GM19099 (cell line): Measurements from ENCODE around the gene RAB5B.

ENCODE experiments used
- POLR2A ChIP-seq: IDR thresholded peaks from 3 replicates; pipeline ENCODE4 v1.6.1; 2011; ENCODE audit warnings: low read depth; ENCODE audit not compliant: insufficient read length; ENCODE audit errors: extremely low read depth

The RAB5B gene

DNA sequence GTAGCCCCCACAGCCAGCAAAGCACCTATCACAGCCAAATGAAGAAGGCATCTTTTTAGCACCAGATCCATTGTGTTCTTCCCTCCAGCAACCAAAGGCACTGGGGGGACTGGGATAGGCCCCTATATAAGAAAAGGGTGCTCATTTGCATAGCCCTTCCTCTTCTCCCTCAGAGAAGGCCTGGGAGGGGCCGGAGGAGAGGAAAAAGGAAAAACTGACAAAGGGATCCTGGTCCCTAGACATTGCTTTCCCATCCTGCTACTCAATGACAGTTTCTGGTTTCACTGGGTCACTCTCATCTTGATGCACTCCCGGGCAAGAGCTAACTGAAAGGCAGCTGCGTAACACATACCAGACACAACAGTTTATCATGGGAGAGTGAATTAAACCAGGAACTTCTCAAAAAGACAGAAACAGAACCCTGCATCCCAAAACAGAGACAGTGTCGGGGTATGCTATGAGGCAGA is 7.9 kb upstream of the RAB5B start, which contains the start of gene PMEL:
Gene PMEL, minus strand, starts transcription at position 102 of the 467 bp plus-strand sequence. Its CDS starts 31 bp downstream, at position 71.
- no peak for TF ChIP-seq POLR2A

DNA sequence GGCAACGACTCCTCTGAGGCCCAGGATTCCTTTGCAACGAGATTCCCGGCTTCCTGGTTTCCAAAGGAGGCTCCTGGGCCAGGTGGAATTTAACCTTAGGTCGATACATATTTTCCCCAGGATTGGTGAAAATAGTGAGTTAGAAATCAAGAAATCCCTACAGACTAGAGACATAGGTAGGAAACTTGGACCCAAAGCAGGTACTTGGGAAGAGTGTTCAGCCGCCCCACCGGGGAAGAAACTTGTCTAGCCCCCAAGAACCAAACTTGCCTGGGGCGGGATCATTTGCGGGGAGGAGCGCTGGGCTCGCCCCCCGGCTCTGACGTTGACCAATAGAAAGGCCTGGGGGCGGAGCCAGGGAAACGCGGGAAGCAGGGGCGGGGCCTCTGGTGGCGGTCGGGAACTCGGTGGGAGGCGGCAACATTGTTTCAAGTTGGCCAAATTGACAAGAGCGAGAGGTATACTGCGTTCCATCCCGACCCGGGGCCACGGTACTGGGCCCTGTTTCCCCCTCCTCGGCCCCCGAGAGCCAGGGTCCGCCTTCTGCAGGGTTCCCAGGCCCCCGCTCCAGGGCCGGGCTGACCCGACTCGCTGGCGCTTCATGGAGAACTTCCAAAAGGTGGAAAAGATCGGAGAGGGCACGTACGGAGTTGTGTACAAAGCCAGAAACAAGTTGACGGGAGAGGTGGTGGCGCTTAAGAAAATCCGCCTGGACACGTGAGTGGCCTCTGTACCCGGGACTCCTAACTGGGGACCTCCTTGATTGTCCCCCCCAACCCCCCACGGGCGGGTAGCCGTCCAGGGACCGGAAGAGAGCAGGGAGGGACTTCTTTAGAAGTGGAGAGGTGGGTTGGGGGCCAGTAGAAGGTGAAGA is 7.2 kb upstream of the RAB5B start, which contains the start of gene CDK2:
Gene CDK2, plus strand, starts transcription at position 423 of the 874 bp plus-strand sequence. Its CDS starts 179 bp downstream, at position 602.
- peak; percentile 76 for TF ChIP-seq POLR2A

DNA sequence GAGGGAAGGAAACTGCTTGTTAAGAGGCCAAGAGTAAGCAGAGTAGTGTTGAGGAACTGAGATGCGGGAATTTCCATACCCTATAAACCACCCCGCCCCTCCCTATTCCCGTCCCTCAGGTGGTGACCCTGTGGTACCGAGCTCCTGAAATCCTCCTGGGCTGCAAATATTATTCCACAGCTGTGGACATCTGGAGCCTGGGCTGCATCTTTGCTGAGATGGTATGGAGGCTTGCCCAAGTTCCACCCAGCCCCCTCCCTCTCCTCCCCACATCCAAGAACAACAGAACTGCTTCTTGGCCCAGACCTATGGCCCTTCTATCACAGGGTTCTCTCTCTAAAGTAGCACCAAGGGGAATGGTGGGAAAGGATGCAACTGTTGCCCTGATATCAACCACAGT is 4.5 kb upstream of the RAB5B start:
- TF ChIP-seq POLR2A = no peak

DNA sequence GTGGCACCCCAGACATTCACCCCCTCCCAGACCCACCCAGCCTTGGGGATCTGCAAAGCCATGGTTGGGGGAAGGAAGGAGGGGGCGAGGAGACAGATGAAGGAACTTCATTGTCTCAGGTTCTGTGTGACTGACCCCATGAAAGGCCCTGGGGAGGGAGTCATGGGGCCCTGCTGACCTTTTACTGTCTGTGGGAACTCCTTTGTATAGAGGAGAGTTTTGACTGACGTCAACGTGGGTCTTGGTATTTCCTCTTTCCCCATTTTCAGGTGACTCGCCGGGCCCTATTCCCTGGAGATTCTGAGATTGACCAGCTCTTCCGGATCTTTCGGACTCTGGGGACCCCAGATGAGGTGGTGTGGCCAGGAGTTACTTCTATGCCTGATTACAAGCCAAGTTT is 3.1 kb upstream of the RAB5B start:
- TF ChIP-seq POLR2A = no peak

DNA sequence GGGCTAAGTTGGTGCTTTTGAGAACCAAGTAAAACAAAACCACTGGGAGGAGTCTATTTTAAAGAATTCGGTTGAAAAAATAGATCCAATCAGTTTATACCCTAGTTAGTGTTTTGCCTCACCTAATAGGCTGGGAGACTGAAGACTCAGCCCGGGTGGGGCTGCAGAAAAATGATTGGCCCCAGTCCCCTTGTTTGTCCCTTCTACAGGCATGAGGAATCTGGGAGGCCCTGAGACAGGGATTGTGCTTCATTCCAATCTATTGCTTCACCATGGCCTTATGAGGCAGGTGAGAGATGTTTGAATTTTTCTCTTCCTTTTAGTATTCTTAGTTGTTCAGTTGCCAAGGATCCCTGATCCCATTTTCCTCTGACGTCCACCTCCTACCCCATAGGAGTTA is 1.8 kb upstream of the RAB5B start:
- TF ChIP-seq POLR2A = no peak

DNA sequence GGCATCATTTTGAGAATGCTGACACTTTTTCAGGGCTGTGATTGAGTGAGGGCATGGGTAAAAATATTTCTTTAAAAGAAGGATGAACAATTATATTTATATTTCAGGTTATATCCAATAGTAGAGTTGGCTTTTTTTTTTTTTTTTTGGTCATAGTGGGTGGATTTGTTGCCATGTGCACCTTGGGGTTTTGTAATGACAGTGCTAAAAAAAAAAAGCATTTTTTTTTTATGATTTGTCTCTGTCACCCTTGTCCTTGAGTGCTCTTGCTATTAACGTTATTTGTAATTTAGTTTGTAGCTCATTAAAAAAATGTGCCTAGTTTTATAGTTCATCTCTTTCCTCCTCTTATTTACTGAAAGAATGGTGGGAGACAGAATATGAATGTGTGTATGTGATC is 1.4 kb upstream of the RAB5B start:
- TF ChIP-seq POLR2A = no peak

DNA sequence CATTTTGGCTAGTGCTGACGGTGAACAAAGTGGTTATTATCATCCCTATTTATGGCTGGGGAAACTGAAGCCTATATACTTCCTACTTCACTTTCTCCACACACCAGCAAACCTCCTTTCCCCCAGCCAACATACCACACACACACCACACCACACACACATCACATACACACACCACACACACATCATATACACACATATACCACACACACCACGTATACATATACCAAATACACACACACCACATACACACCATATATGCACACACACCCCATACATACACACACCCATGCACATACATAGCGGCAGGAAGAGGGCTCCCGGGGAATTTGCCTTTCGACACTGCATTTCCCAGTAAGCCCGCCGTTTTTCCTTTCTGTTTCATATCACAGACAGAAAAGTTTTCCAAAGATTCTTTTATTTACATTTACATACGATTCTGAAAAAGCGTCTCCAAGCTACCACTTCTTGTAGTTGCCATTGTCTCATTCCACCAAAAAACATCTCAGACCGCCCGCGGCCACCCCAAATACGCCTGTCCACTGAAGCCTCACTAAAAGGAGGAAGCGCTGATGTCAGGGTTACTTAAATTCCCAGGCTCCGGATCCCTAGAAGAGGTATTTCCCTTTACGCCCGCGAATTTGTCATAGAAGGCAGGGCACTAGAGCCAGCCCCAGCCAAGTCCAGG is 823 bp upstream of the RAB5B start:
- peak; percentile 38 for TF ChIP-seq POLR2A

DNA sequence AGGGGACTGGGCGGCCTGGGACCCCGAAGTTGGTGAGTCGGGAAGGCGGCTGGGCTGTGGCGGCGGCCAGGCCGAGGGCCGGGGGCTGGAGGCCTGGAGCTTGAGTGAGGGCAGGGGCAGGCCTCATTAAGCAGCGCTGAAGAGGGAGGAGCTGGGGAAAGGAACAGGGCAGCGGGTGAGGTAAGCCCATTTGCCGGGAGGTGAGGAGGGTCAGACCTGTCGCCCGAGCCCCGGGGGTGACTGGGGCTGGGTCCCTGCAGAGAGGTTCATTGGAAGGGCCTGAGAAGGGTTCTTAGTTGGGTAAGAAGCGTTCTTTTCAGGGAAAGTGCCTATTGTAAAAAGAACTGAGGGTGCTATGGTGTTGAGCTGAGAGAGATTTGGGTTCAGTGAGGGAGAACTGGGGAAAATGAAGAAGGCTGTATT is 441 bp downstream of the RAB5B start:
- no peak for TF ChIP-seq POLR2A

DNA sequence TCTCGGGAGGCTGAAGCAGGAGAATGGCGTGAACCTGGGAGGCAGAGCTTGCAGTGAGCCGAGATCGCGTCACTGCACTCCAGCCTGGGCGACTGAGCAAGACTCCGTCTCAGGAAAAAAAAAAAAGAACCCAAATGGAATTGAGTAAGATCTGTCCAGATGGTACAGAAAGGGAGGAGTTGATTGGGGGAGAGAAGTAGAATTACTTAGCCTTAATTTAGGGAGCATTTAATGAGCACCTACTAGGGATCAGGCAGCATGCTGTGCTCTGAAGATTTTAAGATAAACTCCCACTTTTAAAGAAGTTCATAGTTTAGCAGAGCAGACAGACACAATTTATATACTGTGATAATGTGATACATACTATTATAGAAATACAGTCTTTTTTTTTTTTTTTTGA is 4.5 kb downstream of the RAB5B start:
- TF ChIP-seq POLR2A = no peak

DNA sequence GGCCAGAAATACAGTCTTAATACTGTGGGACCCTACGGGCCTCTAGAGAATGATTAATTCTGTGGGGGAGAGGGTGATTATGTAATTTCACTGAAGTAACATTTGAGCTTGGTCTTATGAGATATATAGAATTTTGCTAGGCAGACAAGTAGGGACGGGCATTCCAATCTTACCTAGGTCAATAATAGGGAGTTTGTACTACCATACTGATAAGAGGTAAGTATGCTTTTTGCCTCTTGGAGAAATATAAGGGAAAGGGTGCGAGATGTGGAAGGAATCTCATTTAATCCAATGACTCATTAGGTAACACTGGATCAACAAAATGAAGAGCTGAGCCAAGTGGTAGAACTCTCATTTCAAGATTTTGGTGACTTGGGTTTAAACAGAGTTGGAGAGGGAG is 5.2 kb downstream of the RAB5B start:
- TF ChIP-seq POLR2A = no peak

DNA sequence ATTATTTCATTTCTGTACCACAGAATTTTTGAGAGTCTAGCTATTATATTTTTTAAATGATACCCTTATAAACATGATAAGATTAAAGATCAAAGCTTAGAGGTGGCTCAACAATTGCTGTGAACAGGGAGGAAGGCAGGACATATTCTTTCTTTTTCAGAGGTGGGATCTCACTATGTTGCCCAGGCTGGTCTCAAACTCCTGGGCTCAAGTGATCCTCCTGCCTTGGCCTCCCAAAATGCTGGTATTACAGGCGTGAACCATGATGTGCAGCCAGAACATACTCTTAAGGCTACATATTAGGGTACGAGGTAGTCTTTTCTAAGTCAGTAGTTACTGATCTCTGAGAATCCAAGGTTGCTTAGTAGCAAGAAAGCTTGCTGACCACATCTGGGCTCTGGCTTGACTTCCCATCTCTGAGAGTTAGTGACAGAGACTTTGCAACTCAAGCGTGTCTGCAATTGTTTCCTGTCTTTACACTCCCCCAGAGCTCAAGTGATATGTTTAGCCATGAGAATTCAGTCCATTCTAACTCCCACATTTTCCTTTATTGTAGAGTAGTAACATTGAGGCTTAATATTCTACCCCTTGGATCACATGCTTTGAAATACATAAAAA is 8.6 kb downstream of the RAB5B start:
- no peak for TF ChIP-seq POLR2A

DNA sequence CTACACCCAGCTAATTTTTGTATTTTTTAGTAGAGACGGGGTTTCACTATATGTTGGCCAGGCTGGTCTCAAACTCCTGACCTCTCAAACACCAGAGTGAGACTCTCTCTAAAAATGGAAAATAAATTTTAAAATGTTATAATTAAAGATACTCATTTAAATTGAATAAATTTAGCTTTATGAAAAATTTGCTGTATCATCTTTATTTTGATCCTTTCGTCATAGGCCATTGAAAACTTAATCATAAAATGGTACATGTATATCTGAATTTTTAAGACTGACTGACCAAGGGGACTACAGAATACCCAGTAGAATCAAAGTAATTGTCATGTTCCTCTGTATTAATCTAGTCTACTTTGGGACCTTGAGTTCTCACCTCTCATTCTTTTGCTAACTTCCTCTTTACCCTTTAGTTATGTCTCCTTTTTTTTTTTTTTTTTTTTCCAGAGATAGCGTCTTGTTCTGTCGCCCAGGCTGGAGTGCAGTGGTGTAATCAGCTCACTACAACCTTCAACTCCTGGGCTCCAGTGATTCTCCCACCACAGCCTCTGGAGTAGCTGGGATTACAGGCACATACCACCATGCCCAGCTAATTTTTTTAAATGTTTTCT is 9.5 kb downstream of the RAB5B start:
- no peak for TF ChIP-seq POLR2A

DNA sequence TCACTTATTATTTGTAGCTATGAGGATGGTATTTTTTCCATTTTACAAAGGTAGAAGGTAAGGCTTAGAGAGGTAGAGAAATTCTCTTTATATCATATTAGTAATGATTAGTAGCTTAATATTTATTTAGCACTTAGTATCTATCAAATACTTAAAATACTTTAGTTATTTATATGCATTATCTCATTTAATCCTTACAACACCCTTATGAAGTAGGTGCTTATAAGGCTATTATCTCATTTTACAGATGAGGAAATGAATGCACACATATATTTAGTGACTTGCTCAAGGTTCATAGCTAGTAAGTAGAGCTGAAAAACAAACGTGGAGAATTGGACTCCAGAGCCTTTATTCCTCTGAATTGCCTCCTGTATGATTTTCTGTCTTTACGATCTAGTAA is 11.0 kb downstream of the RAB5B start:
- no peak for TF ChIP-seq POLR2A

DNA sequence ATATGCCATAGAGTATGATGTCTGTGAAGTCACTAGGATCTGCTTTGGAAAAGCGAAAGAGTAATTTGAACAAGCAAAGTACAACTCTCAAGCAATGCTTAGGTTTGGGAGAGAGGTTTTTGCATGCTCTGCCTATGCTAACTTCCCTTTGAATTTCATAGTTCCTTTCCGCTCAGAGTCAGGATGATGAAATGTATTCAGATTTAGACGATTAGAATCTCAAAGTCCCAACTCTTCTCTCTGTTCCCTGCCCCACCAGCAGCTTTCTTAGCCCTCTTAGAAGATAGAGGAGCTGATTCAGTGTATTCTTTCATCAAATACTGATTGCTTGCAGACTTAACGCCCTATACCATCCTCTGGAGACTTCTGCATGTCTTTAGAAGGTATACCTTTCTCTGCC is 11.5 kb downstream of the RAB5B start:
- no peak for TF ChIP-seq POLR2A

DNA sequence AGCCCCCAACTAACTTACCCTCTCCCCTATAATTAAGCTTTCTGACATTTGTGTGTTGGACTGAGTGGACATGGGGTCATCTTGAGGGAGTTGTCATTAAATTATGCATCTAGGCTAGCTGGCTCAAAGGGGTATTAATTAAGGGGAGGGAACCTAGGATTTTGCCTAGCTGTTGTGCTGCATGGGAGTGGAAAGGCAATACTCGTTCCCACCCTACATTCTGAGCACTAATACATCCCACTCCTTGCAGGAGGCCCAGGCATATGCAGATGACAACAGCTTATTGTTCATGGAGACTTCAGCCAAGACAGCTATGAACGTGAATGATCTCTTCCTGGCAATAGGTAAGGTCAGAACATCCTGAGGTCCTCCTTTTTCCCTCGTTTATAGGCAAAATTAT is 17.2 kb downstream of the RAB5B start:
- TF ChIP-seq POLR2A = no peak
